ENCODE data around the gene SHROOM3.

The SHROOM3 gene

DNA sequence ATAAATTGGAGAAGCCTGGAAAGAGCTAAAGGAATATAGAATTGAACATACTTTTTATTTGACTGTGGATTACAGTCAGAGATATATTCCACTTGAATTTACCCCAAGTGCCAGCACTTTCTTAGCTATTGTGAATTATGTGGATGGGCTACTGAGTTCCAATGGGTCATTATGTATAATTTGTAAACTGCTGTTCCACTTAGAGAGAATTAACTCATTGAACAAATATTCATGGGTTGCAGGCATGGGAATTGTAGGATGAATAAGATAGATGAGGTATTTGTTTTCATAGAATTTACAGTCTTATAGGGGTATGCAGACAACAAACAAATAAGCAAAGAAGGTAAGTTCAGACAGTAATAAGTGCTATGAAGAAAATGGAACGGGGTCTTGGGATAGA lies 195.7 kb downstream of the SHROOM3 start:
- no peak for DNase-seq

DNA sequence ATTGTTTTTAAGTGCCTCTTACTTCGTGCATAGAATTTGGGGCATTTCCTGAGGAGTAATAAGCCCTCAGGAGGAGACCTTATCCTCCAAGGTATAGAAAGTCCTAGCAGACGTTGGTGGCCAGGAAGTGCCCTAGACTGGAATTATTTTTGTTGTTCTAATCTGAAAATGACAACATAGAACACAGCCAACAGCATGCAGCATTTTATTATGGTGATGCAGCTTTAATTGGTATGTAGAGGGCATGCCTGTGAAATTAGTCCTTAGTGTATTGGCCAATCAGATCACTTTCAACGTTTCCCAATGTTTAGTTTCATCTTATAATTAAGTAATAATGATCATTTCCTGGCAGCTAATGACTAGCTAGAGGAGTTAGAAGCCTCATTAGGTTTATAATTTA lies 199.2 kb downstream of the SHROOM3 start:
- no peak for DNase-seq

DNA sequence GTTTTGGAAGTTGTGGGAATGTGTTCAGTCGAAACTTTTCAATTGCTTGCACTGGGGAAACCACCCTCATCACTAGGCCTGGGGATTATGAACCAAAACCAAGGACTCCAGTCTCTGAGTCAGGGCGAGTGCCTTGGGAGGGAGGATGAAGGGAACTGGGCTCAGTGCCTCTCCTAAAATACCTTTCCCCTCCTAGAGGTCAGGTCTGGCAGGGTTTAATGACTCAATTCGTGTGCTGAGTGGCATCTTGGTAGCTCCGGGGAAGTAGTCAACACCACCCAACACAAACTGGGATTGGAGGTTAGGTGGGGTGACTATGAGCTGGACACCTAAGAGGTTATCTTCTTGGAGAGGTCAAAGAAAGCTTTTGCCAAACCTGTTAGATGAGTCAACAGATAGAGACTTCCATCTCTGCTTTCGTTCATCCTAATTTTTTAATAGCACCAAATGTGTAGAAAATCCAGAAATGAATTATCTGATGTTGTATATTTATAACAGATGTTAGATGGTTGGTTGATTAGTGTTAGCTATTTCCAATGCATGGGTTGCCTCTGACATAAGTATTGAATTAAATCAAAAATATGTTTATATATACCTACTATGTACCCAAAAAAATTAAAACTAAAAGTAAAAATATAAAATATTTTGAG lies 202.8 kb downstream of the SHROOM3 start:
- DNase-seq: no peak

DNA sequence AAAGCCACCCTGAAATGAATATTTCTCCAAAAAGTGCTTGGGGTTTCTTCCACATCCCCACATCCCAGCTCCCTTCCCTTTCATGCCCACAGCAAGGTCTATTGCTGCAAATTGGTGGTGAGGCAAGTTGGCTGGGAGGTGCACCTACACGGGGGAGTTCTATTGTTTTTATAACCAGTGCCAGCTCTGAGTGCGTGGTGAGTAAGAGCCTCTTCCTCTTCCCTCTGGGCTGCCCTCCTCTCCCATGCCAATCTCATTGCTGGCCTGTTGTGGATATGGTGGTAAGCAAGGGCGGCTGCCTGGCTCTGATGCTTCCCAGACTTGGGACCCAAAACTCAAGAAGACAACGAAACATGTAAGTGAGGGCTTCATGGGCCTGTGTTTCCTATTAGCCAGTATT lies 204.3 kb downstream of the SHROOM3 start:
- no peak for DNase-seq

DNA sequence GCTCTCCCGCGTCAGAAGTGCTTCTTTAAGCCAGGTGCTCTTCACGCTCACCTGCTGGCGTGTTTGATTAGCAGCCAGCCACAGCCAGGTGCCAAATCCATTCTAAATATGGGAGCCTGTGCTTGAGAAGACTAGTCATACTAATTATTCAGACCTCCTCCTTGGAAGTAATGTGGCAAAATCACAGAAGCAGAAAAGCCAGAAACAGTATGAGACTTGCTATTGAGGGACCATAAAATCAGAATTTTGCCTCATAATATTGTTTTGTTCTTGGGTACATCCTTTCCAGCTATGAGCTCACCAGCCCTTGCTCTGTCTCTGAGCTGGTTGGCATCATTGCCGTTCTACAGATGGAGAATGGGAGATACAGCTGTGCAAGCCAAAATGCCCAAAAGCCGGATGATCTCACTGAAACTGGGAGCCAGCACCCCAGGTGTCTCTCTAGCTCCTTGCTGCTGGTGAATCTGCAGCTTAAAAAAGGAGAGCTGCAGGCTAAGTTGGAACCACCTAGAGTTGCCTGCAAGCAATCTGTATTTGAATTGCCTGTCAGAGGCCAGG lies 205.4 kb downstream of the SHROOM3 start:
- DNase-seq: no peak

DNA sequence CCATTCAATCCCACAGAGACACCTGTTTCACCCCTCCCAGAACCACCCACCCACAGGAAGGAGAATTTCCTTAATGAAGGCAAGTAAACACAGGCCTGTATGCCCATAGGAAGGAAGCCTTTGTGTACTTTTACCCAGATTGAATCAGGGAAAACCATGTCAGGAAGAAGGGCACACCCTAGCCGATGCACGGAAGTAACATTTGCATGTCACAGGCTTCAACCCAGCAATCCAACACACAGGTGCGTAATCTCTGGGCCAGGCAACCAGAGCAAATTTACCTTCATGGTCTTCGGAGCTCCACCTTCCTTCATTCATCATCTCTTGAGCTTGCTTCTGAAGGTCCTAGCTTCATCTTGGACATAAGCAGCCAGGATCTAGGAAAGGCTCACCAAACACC lies 206.3 kb downstream of the SHROOM3 start:
- DNase-seq: no peak

DNA sequence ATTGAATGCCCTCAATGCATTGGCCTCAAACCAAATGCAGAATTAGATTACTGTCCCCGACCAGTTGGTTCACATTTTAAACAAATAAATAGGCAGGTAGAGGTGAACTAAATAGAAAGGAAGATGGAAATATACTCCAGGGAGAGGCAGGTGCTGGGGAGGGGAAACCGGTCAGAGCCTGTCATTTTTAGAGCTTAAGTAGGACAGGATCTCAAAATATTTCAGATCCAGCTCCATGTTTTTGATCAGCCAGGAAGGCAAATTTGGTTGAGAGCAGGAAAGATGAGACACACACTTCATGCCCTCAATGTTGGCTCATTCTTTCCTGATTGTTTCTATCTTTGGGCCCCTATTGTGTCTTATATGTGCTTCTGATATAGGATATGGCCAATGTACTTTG lies 206.7 kb downstream of the SHROOM3 start:
- no peak for DNase-seq

DNA sequence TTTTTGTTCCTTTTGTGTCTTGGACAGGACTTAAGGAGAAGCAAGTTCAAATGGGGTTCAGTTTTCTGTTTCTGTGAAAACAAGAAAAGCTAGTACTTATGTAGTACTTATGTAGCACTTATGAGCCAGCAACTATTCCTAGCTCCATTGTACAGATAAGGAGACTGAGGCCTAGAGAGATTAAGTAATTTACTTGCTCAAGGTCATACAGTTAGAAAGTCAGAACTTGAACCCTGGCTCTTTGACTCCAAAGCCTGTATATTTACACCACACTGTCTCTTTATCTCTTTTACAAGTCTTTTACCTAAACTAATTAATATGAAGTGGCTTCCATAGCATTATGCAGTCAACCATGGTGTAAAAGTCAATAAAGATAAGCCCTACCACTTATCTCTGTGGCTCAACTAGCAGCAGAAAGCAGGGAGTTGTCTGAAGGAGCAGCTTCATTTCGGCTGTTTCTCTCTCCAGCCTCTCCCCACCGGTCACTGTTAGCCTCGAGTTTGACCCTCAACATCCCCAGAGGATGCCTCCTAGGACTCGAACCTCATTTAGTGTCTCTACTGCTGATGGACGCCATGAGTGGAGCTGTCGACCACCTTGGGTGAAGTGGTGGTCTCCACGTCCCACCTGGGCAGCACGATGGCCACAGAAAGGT lies 209.9 kb downstream of the SHROOM3 start:
- no peak for DNase-seq

DNA sequence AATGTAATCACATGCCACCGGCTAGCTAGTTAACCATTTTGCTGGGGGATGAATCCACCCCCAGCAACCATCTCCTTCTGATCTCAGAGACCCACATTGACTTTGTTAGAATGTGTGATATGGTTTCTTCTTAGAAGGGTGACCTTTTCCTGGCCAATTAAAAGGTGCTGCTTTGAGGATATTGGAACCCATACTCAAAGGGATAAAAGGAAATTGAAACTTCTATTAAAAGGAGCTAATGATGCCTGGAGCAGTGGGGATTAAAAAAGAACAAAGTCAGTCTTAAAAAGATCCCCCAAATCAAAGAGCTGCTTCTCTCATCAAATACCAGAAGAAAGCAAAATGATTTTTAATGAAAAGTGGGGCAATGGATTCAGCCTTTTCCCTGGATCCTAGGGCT lies 214.1 kb downstream of the SHROOM3 start:
- no peak for DNase-seq

DNA sequence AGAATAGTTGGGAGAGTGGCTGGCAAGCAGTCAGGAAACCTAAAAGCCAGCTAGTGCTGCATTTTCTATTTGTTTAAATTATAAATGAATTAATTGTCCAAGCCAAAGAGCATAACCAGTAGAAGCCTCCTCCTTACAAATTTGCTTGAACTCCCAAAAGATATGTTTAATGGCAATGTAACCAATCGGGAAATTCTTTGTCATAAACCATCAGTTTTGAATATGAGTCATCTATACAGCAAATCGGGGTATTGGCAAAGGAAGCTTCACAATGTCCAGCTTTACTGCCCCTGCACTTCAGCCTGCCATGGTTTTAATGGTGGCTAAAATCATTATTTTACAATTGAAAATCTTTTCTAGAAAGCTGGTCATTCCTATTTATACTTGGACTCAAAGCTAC lies 216.6 kb downstream of the SHROOM3 start:
- DNase-seq: no peak

DNA sequence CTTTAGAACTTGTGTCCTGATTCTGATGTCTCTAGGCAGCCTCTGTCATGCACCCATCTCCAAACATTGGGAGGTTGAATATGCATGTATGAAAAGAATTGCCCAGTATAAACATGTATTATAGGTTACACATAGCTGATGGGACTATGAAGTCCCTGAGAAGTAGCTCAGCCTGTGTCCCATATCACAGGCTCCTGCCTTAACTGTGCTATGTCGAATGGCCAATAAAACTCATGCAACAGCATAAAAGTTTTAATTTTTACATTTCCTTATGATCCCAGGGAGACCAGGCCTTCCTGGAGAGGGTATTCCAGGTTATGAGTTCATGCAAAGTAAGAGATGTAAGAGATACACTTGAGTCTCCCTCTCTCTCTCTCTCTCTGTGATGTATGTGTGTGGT lies 217.4 kb downstream of the SHROOM3 start:
- DNase-seq: no peak

DNA sequence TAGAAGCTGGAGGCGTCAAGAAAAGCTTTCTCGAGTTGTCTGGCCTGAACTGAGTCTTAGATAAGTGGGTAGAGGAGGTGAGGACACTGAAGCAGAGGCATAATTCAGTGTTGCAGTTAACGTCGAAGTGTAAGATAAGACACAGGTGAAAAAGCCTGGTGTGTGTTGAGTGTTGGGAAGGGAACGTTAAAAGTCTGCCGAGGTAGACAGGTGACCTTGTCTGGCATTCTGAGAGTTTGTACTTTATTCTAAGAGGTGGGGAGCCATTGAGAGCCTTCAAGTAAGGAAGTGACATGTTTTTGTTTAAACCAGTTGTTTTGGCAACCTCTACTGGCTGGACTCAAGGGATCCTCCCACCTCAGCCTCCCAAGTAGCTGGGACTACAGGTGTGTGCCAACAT lies 219.1 kb downstream of the SHROOM3 start:
- no peak for DNase-seq

DNA sequence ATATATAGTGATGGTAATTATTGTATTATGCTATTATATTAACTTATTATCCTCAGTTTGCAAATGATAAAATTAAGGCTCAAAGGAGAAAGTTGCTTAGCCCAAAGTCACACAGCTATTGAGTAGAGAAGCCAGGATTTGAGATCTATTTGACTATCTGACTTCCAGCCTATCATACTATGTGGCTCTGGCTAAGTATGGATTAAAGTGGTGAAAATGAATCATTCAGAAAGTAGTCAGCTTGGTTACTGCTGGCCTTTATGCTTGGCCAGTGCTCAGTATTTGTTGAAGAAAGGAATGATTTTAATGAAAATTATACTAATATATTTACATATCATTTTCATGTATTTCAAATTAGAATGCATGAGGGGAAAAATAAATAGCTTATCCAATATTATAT lies 219.8 kb downstream of the SHROOM3 start:
- DNase-seq: no peak

DNA sequence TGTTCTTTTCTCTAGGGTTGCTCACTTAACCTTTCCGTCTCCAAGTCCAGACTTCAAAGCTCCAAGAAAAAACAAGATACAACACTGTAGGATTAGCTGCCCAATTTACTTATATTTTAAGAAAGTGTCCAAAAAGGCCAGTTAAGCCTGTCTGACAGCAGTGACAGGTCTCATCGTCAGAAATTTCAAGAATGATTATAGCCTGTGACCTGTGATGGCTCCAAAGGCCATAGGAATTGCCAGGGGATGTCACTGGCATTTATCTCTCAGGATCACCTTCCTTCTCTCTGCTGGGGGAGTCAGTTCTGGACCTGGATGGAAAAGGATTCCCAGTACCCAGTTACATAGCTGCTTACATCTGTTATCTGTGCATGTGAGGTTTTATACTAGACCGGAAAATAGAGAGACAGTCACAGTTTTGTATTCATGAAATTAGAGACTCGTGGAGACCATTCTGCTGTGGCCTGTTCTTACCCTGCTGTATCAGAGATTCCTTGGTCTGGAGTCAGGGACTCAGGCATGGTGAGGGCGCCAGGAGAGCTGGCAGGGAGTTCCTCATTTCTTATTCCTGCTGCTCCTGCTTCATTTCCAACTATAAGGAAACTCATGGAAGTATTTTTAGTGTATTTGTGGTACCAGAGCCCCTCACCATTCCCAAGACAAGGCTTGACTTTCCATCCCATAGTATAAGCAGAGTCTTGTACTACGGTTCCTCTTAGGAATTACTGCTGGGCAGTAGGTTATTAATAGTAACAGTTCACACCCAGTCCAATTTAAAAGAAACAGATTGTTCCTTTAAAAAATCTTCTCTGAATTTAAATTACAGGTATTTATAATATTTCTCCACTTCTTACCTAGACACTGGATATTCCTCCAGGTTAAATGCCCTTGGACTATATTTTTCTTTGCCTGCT lies 220.8 kb downstream of the SHROOM3 start:
- no peak for DNase-seq

DNA sequence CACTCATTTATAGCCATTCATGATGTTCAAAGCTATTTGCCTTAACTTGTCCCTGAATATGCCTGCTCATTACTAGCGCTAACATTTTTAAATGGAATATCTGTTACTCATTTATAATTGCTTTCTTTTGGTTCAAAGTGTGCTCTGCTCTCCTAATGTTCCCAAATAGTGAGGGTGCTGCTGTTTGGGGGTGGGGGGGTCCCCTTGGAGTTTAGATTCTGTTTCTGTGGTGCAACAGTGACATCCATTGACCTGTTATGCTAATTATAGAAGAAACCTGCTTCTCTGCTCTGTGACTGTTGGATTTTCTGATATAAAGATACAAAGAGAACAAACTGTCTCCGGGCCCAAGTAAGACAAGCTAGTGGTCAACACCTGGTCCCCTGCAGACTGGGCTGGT lies 222.4 kb downstream of the SHROOM3 start:
- no peak for DNase-seq

DNA sequence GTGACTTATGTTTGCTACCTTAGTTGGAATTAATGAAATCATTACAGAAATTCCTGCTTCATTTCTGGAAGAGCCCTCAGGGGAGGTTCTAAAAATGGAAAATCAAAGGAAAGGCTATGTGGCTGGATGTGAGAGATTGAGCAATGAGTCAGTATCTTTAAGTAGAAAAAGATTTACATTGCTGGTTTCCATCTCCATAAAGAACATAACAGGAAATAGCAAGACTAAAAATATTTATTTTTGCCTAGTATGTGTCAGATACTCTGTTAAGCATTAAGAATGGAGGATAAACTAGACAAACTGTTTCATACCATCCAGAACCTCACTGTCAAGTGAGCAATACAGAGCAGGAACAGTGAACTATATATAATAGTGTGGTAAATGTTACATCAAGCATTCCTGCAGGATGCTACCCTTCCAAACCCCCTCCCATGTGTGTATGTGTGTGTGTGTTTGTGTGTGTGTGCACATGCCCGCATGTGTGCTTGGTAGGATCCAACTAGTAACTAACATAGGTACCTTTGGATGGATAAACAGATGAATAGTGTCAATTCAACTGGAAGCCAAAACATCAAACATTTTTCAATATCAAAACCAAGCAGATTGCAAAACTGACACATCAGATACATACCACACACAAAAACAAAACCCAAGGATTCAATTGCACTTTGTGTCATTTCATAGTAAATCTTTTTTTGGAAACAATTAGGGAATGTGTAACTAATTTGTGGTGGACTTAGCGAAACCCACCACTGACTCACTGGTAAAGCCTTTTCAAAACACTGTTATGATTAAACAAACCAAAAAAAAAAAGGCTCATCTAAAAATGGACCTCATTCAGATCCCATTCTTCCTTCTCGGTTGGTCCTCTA lies 223.4 kb downstream of the SHROOM3 start:
- no peak for DNase-seq

DNA sequence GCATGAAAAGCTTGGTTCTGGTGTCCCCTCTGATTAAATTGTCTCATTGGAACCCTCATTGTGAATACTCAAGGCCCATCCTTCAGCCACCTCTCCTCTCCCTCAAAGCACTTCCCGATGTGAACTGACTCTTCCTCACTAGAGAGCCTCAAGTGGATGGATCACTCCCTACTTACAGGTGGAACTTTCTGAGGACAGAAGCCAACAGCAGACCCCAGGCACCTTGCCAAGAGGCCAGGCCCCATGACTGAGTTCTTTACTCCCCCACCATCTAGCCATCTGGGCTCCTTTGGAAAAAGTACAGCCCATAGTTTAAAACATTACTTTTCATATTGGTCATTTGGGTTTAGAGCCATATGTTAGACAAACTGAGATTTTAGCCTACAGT lies 224.1 kb downstream of the SHROOM3 start:
- DNase-seq: no peak

DNA sequence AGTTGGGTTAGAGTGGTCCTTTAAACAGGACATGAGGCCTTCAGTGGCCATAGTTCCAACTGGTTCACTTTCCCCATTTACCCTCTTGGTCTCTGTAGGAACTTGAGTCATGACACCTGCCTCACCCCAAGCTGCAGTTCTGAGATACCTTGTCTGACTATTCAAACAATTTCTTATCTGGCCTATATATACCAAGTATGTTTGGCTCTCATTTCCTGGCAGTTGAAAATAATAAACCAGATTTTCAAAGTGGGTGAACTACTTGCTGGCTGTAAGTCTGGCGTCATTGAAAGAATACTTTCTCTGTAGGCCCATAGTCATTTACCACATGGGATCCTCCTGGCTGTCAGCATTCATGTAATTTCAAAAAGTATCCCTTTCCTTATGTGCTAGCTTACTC lies 228.8 kb downstream of the SHROOM3 start:
- DNase-seq: no peak

DNA sequence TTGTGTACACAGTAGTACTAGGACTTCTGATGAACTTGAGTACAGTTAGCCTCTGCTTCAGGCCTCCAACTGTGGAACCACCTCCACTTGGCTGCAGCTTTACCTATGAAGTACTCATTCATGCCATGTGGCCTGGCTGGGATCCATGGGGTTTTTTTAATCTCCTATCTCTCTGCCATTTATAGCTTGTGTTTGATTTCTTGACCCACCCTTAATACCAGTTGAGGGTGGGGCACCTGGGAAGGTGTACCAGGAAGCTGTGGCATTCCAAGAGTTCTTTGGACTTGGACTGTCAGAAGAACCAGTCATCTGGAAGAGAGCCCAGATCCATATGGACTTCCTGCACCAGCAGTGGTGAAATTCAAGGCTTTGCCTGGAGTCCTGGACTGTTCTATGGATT lies 230.1 kb downstream of the SHROOM3 start:
- DNase-seq: no peak

DNA sequence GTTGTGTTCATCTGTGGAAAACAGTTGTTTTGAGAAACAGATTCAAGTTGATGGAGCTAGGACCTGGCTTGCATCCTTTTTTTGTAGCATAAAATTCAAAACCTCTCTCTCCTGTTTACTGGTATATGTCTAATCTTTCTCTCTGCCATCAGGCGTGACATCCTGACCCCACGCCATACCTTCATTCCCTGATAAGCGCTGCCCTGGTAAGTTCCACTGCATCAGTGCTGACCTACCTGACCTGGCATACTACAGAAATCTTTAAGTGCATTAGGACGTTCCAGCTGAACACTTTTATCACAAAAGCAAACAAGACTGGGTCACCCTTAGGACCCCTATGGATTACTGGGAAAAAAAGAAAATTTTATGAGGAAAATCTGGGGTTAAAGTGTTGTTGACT lies 230.7 kb downstream of the SHROOM3 start:
- no peak for DNase-seq

DNA sequence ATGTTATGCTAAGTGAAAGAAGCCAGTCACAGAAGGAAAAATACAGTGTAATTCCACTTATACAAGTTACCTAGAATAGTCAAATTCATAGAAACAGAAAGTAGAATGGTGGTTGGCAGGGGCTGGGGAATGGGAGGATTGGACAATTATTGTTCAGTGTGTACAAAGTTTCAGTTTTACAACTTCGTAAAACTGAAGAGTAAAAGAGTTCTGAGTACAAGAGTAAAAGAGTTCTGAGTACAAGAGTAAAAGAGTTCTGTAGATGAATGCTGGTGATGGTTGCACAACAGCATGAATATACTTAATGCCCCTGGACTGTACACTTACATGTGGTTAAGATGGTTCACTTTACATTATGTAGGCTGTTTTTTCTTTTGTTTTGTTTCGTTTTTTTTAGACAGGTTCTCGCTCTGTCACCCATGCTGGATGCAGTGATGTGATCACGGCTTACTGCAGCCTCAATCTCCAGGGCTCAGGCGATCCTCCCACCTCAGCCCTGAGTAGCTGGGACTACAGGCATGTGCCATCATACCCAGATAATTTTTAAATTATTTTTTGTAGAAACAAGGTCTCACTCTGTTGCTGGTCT lies 232.0 kb downstream of the SHROOM3 start:
- DNase-seq: no peak

DNA sequence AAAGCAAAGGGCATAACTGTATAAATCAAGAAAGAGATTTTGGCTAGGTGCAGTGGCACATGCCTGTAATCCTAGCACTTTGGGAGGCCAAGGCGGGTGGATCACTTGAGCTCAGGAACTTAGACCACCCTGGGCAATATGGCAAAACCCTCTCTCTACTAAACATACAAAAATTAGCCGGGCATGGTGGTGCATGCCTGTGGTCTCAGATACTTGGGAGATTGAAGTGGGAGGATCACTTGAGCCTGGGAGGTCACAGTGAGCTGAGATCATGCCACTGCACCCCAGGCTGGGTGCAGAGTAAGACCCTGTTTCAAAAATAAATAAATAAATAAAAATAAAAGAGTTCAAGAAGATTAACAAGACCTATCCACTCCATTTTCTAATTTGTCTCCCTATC lies 235.6 kb downstream of the SHROOM3 start:
- DNase-seq: no peak

All from effector CD4-positive, alpha-beta T cell (primary cell).